Spleen (tissue), 7 donors: Measurements from ENCODE around the gene PRKCE.

Experiments used
- CTCF ChIP-seq, 11 experiments: fragments of 200-600 bp in 7 of 11; fragments of 450-650 bp in 4 of 11; sonication (generic) in 4 of 11; IDR thresholded peaks in 8 of 11; conservative IDR thresholded peaks in 3 of 11; 1 replicate in 7 of 11; 2 replicates in 4 of 11; pipeline versions ENCODE4 v1.4.0 to v1.8.0; 2016 to 2021; ENCODE audit warnings: antibody characterized with exemption in 11 of 11, inconsistent platforms in 4 of 11, mild to moderate bottlenecking in 1 of 11
- POLR2A ChIP-seq, 3 donors: fragments of 450-650 bp; IDR thresholded peaks; one replicate each; pipeline ENCODE4 v1.5.1; 2017; ENCODE audit warnings: antibody characterized with exemption in 3 of 3, mild to moderate bottlenecking in 1 of 3
- donor health status: DM: no; HTN: no; CAD: no; lungs with moderate emphysema.
- donor health status: DM: no; HTN: no; CAD: no.
- donor health status: DM: no; HTN: no; CAD: no.

GRCh38 chr2:45711224-45711623 is 59.7 kb downstream of the PRKCE start:
- TF ChIP-seq CTCF (IDR thresholded peaks at IDR 0.05 in 8 of 11, conservative IDR thresholded peaks at IDR 0.05 in 3 of 11), result no peak
- TF ChIP-seq POLR2A (IDR thresholded peaks at IDR 0.05), result no peak
